NCI-H345 (cell line): ENCODE results near the gene SPOUT1.
A peak's percentile ranks its signal among the peaks of the same experiment; 100 is the strongest.
"Not testable (repeated sequence)": the region's sequence is repeated elsewhere in the genome, so short reads cannot be mapped to it uniquely, and the experiment has no call there.

Experiments
- DNase-seq: peaks from one replicate; lab custom pipeline; 2025; lab: John Stamatoyannopoulos, UW

SPOUT1 gene

DNA sequence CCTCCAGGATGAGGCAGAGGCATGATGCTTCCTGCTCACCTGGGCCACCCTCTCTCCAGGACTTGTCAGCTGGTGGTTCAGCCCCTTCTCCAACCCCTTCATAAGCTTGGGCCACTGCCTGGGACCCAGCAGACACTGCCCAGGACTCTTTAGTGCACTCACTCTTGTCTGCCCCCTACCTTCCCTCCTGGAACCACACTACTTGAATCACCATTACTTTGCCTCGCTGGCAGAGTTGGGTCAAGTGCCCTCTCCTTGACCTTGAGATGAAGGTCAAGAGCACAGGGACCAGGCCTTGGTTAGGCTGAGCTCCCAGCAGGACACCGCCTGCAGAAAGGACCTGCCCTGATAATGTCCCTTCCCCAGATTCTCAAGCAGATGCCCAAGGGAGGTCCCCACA, 19.8 kb downstream of the SPOUT1 start:
- no peak for DNase-seq

DNA sequence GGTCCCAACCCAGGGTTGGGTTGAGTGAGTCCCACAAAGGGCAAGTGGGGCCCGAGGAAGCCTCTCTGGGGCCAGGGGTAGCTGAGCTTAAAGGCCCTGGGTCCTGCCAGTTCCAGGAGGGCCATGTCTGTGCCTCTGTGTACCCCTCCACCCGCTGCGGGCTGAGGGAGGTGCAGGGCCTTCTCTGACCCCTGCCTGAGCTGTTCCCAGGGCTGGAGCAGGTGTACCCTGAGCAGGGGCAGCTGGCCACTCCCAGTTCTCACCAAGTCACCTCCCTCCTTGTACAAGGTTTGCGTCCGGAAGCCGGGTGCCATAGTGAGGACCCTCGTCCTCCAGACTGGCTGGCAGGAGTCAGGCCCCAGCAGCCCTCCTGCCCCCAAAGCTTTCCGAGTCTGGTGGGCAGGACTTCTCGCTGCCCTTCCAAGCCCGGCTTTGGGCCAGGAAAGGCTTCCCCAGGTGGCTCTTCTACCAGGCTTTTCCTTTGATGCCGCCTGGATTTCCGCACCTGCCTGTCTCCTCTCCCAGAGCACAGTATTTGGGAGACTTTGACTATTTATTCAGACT, 20.5 kb downstream of the SPOUT1 start:
- no peak for DNase-seq

DNA sequence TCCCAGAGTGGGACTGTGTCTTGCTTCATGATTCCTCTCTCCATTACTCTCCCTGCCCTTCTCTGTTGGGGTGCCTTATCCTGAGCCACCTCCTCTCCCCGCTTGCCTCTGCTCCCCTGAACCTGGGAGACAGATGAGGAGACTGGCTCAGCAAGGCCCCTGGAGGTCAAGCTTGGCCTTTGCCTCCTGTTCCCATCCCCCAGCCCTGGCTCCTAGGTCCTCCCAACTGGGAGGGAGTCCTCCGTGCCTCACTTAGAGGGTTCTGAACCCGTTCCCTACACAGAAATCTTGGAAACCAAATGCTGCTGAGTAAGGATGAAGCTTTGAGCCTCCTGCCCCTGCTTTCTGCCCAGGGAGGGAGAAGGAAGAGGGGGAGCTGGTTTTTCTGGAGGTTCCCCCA, 21.1 kb downstream of the SPOUT1 start:
- no peak for DNase-seq

- no peak for DNase-seq
Observed at GRCh38 chr9:128807827-128808226, 21.8 kb downstream of the SPOUT1 start.

- DNase-seq, result no peak
Observed at GRCh38 chr9:128805661-128806060, 23.9 kb downstream of the SPOUT1 start.

DNA sequence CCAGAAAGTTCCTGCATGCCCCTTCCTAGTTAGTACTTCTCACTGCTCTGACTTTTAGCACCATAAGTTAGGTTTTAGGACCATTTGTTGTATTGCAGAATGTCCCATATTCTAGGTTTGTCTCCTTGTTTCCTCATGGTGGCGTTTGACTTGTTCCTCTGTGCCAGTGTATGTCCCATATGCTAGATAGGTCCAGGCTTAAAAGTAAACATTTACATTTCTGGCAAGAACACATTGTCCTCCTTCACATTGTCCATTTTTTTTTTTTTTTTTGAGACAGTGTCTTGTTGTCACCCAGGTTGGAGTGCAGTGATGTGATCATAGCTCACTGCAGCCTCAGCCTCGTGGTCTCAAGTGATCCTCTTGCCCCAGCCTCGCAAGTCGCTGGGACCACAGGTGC, 27.1 kb downstream of the SPOUT1 start:
- no peak for DNase-seq

- no peak for DNase-seq
Observed at GRCh38 chr9:128800061-128800460, 29.5 kb downstream of the SPOUT1 start.

GRCh38 chr9:128798896-128799295, 30.7 kb downstream of the SPOUT1 start:
- DNase-seq, result no peak

DNA sequence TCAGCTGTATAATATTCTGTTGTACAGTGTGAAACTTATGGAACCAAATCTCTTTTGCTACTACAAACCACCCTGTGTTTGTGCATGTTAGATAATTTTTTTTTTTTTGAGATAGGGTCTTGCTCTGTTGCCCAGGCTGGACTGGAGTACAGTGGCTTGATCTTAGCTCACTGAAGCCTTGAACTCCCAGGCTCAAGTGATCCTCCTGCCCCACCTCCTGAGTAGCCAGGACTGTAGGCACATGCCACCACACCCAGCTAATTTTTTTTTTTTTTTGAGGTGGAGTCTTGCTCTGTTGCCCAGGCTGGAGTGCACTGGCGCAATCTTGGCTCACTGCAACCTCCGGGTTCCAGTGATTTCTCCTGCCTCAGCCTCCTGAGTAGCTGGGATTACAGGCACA, 34.6 kb downstream of the SPOUT1 start:
- not testable (repeated sequence) for DNase-seq

DNA sequence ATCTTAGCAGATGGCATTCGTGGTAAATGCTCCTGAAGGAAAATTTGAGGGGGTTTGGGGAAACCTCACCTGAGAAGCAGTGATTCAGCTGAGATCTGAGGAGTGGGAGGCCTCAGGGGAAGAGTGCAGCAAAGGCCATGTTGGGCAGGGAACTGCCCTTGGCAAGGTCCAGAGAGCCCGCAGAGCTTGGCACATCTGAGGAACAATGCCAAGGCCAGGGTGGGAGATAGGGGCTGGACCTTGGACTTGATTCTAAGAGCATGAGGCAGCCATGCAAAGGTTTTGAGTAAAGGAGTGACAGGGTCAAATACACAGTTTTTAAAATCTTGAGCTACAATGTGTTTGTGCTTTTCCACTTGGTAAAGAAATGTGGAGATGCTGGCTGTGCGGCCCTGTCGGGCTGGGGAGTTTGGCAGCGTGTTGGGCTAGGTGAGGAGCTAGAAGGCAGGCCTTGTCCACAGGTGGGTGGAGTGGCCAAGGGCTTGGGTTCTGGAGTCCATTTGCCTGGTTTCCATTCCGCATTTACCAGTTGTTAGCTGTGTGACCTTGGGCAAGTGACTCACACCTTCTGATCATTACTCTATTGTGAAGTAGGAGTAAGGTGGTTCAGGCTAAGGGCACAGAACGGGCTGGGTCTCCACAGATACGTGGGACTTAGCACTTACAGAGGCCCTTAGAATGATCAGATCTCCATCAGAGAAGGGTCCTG, 36.5 kb downstream of the SPOUT1 start:
- DNase-seq, result no peak

DNA sequence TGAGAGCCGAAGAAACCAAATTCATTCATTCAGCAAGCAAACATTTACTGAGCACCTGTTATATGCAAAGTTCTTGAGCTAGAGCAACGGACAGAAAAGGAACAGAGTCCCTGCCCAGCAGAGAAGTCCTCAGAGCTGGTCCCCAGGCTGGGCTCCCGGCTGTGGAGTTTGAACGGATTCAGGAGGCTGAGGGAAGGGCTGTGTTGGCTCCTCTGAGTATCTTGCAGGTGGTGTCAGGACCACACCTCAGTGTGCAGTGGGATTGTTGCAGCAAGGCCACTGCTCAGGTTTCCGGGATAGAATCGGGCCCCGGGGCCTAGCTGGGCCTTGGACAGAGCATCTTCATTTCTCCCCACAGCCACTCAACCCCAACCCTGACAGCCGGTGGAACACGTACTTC, 37.5 kb downstream of the SPOUT1 start:
- DNase-seq, result no peak

DNA sequence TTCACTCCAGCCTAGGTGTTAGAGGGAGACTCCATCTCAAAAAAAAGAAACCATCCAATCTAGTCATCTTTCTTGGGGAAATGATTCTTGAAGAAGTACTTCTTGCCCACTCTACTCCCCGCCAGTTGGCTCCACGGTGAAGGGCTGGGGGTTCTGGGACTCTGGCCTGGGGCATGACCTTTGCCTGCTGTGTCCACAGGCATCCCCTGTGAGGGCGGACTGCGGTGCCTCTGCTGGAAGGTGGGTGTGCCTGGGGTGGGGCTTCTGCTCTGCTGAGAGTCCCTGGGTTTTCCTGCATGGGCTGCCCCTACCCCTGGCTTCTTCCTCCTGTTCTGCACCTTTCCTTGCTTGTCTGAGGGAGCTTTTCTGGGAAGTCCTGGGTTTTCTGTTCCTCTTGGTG, 39.1 kb downstream of the SPOUT1 start:
- DNase-seq, result no peak

DNA sequence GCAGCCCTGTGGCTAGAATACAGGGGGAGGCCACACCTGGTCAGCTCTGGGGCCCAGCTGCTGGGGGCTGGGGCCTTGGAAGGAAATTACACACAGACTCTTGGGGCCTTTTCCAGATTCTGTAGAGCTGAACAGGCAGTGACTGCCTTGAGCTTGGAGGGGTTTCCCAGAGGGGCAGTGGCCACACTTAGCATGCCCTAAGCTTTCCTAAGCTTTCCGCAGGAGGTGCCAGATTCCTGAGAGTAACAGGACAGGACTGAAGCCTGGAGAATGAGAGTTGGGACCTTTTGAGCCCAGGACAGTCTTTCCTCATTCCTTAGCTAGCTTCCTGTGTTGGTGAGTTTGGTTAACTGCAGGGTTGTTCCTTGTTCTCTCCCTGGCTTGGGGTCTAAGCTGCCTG, 41.1 kb downstream of the SPOUT1 start:
- no peak for DNase-seq

DNA sequence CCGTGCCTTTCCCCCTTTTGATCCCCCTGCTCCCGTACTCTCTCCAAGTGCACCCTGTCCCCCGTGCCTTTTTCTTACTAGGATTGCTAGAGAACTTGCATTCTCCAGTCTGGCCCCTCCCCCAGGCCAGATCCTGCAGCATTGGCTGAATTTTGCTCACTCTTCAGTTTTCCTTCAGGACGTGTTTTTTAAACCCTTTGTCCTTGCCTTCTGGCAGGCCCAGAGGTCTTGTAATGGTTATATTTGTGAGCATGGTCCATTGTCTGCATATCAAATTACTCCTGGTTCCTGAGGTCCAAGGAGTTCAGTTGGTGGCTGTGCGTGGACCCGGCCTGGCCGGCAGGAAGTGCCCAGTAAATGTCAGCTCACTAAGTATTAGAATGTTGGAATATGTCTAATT, 41.9 kb downstream of the SPOUT1 start:
- DNase-seq, result no peak

DNA sequence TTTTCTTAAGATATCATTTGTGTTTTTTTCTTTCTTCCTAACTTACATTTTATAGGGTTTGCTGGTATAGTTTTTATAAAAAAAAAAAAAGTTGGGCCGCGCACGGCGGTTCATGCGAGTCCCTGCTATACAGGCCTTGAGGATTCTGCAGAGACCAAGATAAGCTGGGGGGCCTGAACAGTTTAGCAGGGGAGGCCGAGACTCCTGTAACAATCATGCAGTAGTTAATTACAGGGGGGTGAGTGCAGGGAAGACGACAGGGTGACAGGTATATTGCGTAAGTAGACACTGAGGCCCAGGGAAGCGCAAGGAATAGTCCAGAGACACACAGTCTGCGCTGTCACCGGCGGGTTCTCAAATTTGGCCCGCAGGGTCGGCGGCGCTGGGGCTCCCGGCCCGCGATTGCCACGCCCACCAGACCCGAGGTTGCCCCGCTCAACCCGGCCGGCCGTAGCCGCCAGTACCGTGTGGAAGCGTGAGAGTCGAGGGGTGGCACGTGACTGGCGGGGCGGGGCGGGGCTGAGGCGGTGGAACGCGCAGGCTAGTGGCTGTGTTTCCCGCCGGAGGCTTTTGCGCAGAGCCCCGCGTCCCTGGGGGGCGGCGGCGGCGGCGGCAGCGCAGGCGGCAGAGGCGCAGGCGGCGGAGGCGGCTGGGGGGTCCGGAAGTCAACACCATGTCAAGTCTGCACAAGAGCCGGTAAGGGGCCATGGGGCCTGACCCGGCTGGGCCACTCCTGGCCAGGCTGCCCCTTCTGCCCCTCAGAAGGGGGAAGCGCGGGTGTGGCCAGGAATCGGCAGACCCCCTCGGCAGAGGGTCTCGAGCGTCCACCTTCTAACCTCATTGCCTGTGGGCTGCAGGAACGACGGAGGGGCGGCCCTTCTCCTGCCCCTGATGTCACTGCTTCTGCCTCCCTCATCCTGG, 42.7 kb downstream of the SPOUT1 start, which contains the start of gene TBC1D13:
TBC1D13 (plus strand) TSS at position 573 of the 921 bp plus-strand sequence; CDS start at position 674, 101 bp downstream.
- DNase-seq, result peak; percentile 89

DNA sequence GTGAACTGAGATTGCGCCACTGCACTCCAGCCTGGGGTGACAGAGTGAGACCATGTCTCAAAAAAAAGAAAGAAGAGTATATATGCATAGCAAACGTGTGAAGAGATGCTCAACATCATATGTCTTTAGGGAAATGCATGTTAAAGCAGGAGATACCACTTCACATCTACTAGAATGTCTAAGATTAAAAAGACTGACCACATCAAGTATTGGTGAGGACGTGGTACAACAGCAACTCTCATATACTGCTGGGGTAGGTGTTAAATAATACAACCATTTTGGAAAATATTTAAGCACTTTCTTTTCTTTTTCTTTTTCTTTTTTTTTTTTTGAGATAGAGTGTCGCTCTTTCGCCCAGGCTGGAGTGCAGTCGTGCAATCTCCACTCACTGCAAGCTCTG, 44.2 kb downstream of the SPOUT1 start:
- DNase-seq, result no peak

GRCh38 chr9:128782669-128783068, 46.9 kb downstream of the SPOUT1 start:
- no peak for DNase-seq

GRCh38 chr9:128781187-128782070, 48.2 kb downstream of the SPOUT1 start:
- DNase-seq, result no peak

DNA sequence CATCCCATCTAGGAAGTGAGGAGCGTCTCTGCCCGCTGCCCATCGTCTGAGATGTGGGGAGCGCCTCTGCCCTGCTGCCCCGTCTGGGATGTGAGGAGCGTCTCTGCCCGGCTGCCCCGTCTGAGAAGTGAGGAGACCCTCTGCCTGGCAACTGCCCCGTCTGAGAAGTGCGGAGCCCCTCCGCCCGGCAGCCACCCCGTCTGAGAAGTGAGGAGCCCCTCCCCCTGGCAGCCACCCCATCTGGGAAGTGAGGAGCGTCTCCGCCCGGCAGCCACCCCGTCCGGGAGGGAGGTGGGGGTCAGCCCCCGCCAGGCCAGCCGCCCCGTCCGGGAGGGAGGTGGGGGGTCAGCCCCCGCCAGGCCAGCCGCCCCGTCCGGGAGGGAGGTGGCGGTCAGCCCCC, 49.5 kb downstream of the SPOUT1 start:
- DNase-seq, result not testable (repeated sequence)

DNA sequence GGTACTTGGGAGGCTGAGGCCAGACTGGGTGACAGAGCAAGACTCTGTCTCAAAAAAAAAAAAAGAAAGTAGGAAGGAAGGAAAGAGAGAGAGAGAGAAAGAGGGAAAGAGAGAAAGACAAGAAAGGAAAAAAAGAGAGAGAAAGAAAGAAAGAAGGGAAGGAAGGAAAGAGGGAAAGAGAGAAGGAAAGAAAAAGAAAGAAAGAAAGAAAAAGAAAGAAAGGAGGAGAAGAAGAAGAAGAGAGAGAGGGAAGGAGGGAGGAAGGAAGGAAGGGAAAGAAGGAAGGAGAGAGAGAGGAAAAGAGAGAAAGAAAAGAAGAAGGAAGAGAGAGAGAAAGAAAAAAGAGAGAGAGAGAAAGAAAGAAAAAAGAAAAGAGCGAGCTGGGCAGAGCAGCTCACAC, 54.8 kb downstream of the SPOUT1 start:
- no peak for DNase-seq

GRCh38 chr9:128773049-128773448, 56.5 kb downstream of the SPOUT1 start:
- no peak for DNase-seq
